GM21723 (cell line): ENCODE results near the gene CAMKMT.

ENCODE experiments used
- ATAC-seq: cut with Tn5 transposase; IDR thresholded peaks from one replicate; pipeline ENCODE4 v1.9.1; 2021; ENCODE audit warnings: mild to moderate bottlenecking, moderate library complexity; ENCODE audit not compliant: unreplicated experiment

Gene CAMKMT

GRCh38 chr2:44766777-44767176, 405.0 kb downstream of the CAMKMT start:
- ATAC-seq: no peak

- ATAC-seq: no peak
These were observed 405.9 kb downstream of the CAMKMT start for GRCh38 chr2:44767691-44768090.

GRCh38 chr2:44768438-44769236, 406.9 kb downstream of the CAMKMT start:
- no peak for ATAC-seq

GRCh38 chr2:44769349-44770011, 407.7 kb downstream of the CAMKMT start:
- ATAC-seq: no peak

GRCh38 chr2:44770221-44771195, 408.8 kb downstream of the CAMKMT start:
- ATAC-seq: no peak

- ATAC-seq: no peak
These were observed 409.8 kb downstream of the CAMKMT start for GRCh38 chr2:44771522-44771921.

- ATAC-seq: no peak
These were observed 410.4 kb downstream of the CAMKMT start for GRCh38 chr2:44772131-44772530.

GRCh38 chr2:44772669-44773378, 411.1 kb downstream of the CAMKMT start:
- no peak for ATAC-seq

- no peak for ATAC-seq
These were observed 413.2 kb downstream of the CAMKMT start for GRCh38 chr2:44774826-44775492.

GRCh38 chr2:44777036-44777435, 415.3 kb downstream of the CAMKMT start:
- ATAC-seq: no peak

GRCh38 chr2:44777537-44777936, 415.8 kb downstream of the CAMKMT start:
- no peak for ATAC-seq

- ATAC-seq: peak; percentile 51
These were observed 416.5 kb downstream of the CAMKMT start for GRCh38 chr2:44778221-44778654.

- peak; percentile 99 for ATAC-seq
These were observed 417.1 kb downstream of the CAMKMT start for GRCh38 chr2:44778671-44779476.

GRCh38 chr2:44779793-44780192, 418.0 kb downstream of the CAMKMT start:
- no peak for ATAC-seq

- ATAC-seq: no peak
These were observed 418.7 kb downstream of the CAMKMT start for GRCh38 chr2:44780406-44780805.

- no peak for ATAC-seq
These were observed 423.7 kb downstream of the CAMKMT start for GRCh38 chr2:44785433-44785832.

- no peak for ATAC-seq
These were observed 424.5 kb downstream of the CAMKMT start for GRCh38 chr2:44786045-44786816.

GRCh38 chr2:44786817-44787214, 425.1 kb downstream of the CAMKMT start:
- no peak for ATAC-seq
